ENCODE results near the gene HDAC2.
"Not testable (repeated sequence)": the region's sequence is repeated elsewhere in the genome, so short reads cannot be mapped to it uniquely, and the experiment has no call there.

HDAC2 gene

DNA sequence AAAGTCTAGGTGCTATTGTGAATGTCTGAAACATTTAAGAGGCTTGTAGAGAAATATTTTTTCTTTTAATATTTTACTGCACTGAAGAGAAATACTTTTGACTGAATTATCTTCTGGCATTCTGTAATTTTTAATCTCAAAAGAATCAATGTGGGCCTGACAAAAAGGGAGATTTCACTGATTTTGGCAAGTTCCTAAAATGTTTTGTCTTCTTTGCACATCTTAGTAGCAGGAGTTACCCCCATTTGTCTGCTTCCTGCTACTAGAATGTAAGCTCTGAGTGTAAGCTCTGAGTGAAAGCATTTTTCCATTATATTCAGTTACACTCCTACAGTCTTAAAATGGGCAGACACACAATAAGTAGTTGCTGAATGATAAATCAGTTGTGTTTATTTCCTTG lies 31.1 kb downstream of the HDAC2 start:
- Histone ChIP-seq H3K27ac (ENCODE audit: low read length) (no peak overlapping the region), H4K20me1 (ENCODE audit: insufficient read depth, low read length) (no peaks in the 10 kb centered on the region; the same call in 1 of the 2 replicates), H3K36me3 (ENCODE audit: insufficient read depth, low read length) (peaks cover 83% of the 10 kb centered on the region), H3K4me3 (ENCODE audit: low read depth in 1 of 2, low read length in 2 of 2) (no peak overlapping the region), H2AFZ (ENCODE audit: low read depth, low read length) (no peak overlapping the region), H3K27me3 (ENCODE audit: insufficient read depth, low read length, poor library complexity) (no peaks in the 10 kb centered on the region), H3K9me3 (ENCODE audit: insufficient read depth, low read length, severe bottlenecking) (no peaks in the 10 kb centered on the region), H3K4me1 (ENCODE audit: insufficient read depth, low read length) (no peaks in the 10 kb centered on the region), H3K79me2 (ENCODE audit: insufficient read depth, low read length) (0 out of 2 replicates have a peak, but pooled peaks cover 3% of the 10 kb centered on the region), H3K4me2 (ENCODE audit: insufficient read depth, low read length) (no peak overlapping the region), H3K9ac (ENCODE audit: low read depth, low read length) (no peak overlapping the region)
- DNase-seq (no peak), ATAC-seq (ENCODE audit: insufficient read depth, low read depth) (no peak)
- TF ChIP-seq, protein P1, sequence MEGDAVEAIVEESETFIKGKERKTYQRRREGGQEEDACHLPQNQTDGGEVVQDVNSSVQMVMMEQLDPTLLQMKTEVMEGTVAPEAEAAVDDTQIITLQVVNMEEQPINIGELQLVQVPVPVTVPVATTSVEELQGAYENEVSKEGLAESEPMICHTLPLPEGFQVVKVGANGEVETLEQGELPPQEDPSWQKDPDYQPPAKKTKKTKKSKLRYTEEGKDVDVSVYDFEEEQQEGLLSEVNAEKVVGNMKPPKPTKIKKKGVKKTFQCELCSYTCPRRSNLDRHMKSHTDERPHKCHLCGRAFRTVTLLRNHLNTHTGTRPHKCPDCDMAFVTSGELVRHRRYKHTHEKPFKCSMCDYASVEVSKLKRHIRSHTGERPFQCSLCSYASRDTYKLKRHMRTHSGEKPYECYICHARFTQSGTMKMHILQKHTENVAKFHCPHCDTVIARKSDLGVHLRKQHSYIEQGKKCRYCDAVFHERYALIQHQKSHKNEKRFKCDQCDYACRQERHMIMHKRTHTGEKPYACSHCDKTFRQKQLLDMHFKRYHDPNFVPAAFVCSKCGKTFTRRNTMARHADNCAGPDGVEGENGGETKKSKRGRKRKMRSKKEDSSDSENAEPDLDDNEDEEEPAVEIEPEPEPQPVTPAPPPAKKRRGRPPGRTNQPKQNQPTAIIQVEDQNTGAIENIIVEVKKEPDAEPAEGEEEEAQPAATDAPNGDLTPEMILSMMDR (IDR thresholded peaks at IDR 0.05; ENCODE audit: borderline replicate concordance, extremely low read depth, low read length, poor library complexity, severe bottlenecking): no peak
- TF ChIP-seq EZH2 (IDR thresholded peaks at IDR 0.05; ENCODE audit: borderline replicate concordance, low read depth, low read length, severe bottlenecking): no peak

DNA sequence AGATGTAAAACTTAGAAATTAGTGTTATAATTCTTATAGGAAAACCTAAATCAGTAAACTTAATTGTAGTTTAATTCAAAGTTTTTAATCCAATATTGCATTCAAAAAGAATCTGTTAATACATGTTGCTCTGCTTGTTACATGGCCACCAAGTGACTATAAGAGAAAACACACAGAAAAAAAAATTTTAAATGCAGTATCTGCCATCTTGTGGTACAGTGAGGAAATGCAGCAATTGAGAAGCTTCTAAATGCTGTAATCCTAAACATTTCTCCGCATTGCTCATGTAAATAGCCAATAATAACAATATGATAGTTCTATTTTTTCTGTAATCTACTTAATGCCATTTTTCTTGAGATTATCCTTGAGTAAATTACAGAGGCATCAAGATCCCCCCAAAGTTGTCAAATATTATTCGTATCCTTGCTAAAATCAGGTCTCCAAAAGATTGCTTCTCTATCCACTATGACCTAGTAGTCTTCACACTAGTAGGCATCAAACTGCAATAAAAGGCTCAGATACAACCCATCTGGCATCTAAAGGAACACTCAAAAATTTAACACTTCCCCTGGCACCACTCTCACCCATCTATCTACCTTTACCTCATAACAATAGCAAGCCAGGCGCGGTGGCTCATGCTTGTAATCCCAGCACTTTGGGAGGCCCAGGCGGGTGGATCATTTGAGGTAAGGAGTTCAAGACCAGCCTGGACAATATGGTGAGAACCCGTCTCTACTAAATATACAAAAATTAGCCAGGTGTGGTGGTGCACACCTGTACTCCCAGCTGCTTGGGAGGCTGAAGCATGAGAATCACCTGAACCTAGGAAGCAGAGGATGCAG lies 34.6 kb downstream of the HDAC2 start:
- peak; percentile 80 for ATAC-seq (ENCODE audit: insufficient read depth, low read depth)

DNA sequence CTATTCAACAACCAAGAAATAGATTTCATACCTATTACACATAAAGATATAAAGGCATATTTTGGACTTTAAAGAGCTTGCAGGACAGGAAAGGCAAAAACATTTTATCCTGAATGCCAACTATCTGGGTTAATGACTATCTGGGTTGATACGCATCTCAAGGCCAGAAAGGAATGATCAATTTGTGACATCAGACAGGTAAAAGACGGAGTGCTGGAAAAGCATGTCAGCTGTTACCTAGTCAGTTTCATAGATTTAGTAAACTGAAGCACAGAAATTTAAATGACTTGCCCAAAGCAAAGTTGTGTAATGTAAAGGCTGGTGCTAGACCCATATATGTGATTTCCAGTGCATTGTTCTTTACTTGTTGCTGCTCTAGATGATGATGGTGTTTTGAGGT lies 36.8 kb downstream of the HDAC2 start:
- no peak overlapping the region for H3K4me3 ChIP-seq (ENCODE audit: low read depth in 1 of 2, low read length in 2 of 2)
- no peaks in the 10 kb centered on the region for H3K4me1 ChIP-seq (ENCODE audit: insufficient read depth, low read length)
- TF ChIP-seq, protein P1 (IDR thresholded peaks at IDR 0.05; ENCODE audit: borderline replicate concordance, extremely low read depth, low read length, poor library complexity, severe bottlenecking): no peak
- no peak for TF ChIP-seq EZH2 (IDR thresholded peaks at IDR 0.05; ENCODE audit: borderline replicate concordance, low read depth, low read length, severe bottlenecking)
- H3K36me3 ChIP-seq (ENCODE audit: insufficient read depth, low read length): peaks cover 47% of the 10 kb centered on the region
- no peak overlapping the region for H3K4me2 ChIP-seq (ENCODE audit: insufficient read depth, low read length)
- no peak for DNase-seq
- H3K9ac ChIP-seq (ENCODE audit: low read depth, low read length): no peak overlapping the region
- no peaks in the 10 kb centered on the region for H4K20me1 ChIP-seq (ENCODE audit: insufficient read depth, low read length)
- H3K9me3 ChIP-seq (ENCODE audit: insufficient read depth, low read length, severe bottlenecking): peaks cover 5% of the 10 kb centered on the region
- ATAC-seq (ENCODE audit: insufficient read depth, low read depth): no peak
- no peak overlapping the region for H3K27ac ChIP-seq (ENCODE audit: low read length)
- no peaks in the 10 kb centered on the region for H3K79me2 ChIP-seq (ENCODE audit: insufficient read depth, low read length)
- H3K27me3 ChIP-seq (ENCODE audit: insufficient read depth, low read length, poor library complexity): no peaks in the 10 kb centered on the region
- H2AFZ ChIP-seq (ENCODE audit: low read depth, low read length): no peak overlapping the region

More for the DNA sequence above, 34.6 kb downstream of the HDAC2 start:
- Histone ChIP-seq H3K79me2 (ENCODE audit: insufficient read depth, low read length) (no peaks in the 10 kb centered on the region), H3K4me1 (ENCODE audit: insufficient read depth, low read length) (no peaks in the 10 kb centered on the region), H3K4me3 (ENCODE audit: low read depth in 1 of 2, low read length in 2 of 2) (no peak overlapping the region), H2AFZ (ENCODE audit: low read depth, low read length) (no peak overlapping the region), H3K27ac (ENCODE audit: low read length) (no peak overlapping the region), H3K36me3 (ENCODE audit: insufficient read depth, low read length) (peaks cover 69% of the 10 kb centered on the region), H3K9me3 (ENCODE audit: insufficient read depth, low read length, severe bottlenecking) (peaks cover 3% of the 10 kb centered on the region), H4K20me1 (ENCODE audit: insufficient read depth, low read length) (no peaks in the 10 kb centered on the region), H3K27me3 (ENCODE audit: insufficient read depth, low read length, poor library complexity) (no peaks in the 10 kb centered on the region), H3K4me2 (ENCODE audit: insufficient read depth, low read length) (no peak overlapping the region), H3K9ac (ENCODE audit: low read depth, low read length) (no peak overlapping the region)
- TF ChIP-seq EZH2 (IDR thresholded peaks at IDR 0.05; ENCODE audit: borderline replicate concordance, low read depth, low read length, severe bottlenecking): no peak
- TF ChIP-seq, protein P1 (IDR thresholded peaks at IDR 0.05; ENCODE audit: borderline replicate concordance, extremely low read depth, low read length, poor library complexity, severe bottlenecking): peak; percentile 79
- peak; percentile 16 for DNase-seq

DNA sequence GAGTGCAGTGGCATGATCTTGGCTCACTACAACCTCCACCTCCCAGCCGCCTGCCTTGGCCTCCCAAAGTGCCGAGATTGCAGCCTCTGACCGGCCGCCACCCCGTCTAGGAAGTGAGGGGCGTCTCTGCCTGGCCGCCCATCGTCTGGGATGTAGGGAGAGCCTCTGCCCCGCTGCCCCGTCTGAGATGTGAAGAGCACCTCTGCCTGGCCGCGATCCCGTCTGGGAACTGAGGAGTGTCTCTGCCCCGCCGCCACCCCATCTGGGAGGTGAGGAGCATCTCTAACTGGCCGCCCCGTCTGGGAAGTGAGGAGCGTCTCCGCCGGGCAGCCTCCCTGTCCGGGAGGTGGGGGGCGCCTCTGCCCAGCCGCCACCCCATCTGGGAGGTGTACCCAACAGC lies 39.0 kb downstream of the HDAC2 start:
- H3K4me3 ChIP-seq (ENCODE audit: low read depth in 1 of 2, low read length in 2 of 2); H3K9ac ChIP-seq (ENCODE audit: low read depth, low read length); H3K27me3 ChIP-seq (ENCODE audit: insufficient read depth, low read length, poor library complexity); H3K4me2 ChIP-seq (ENCODE audit: insufficient read depth, low read length); H4K20me1 ChIP-seq (ENCODE audit: insufficient read depth, low read length); H2AFZ ChIP-seq (ENCODE audit: low read depth, low read length); H3K27ac ChIP-seq (ENCODE audit: low read length); ATAC-seq (ENCODE audit: insufficient read depth, low read depth); H3K79me2 ChIP-seq (ENCODE audit: insufficient read depth, low read length); H3K4me1 ChIP-seq (ENCODE audit: insufficient read depth, low read length); H3K9me3 ChIP-seq (ENCODE audit: insufficient read depth, low read length, severe bottlenecking); DNase-seq: not testable (repeated sequence)
- H3K36me3 ChIP-seq (ENCODE audit: insufficient read depth, low read length): peaks cover 39% of the 10 kb centered on the region

All from DND-41 (cell line).